HUDEP-2 (cell line): Measurements from ENCODE around the gene PRR5.

ENCODE experiments used
- DNase-seq, 76 experiments: peaks; one replicate each; lab custom pipeline; 2025; ENCODE audit not compliant: unreplicated experiment in 76 of 76; lab: John Stamatoyannopoulos, UW

The PRR5 gene

GRCh38 chr22:44691796-44692661, 10.0 kb upstream of the PRR5 start:
- DNase-seq = no peak

DNA sequence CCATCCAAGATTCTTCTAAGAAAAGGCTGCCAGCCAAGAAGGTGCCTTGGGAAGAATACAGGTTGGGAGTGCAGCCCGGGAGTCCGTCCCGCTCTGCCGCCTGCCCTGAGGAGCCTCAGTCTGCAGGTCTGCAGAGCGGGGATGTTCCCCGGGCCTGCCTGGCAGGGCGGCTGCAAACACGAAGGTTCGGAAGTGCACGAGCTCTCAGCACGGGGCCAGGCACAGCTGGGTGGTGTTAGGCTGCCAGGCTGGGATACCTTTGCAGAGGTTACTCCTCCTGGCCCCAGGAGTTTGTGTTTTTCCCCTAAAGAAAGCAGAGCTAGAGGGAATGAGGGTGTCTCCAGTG, 9.4 kb upstream of the PRR5 start:
- no peak for DNase-seq

GRCh38 chr22:44693145-44693544, 8.9 kb upstream of the PRR5 start:
- DNase-seq = no peak

DNA sequence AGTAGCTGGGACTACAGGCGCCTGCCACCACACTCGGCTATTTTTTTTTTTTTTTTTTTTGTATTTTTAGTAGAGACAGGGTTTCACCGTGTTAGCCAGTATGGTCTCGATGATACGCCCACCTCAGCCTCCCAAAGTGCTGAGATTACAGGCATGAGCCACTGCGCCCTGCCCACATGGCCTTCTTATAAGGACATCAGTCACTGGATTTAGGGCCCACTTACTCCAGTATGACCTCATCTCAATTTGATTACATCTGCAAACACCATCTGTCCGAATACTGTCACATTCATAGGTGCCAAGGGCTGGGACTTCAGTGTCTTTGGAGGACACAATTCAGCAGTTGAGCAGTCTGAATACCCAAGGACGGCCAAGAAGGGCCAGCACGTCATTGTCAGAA, 8.2 kb upstream of the PRR5 start:
- DNase-seq = no peak

- peak in 70 of 76 experiments; percentile 13 to 86 (median 66) for DNase-seq
Observed at GRCh38 chr22:44697423-44698141, 4.4 kb upstream of the PRR5 start.

GRCh38 chr22:44698531-44699421, 3.2 kb upstream of the PRR5 start:
- no peak for DNase-seq

DNA sequence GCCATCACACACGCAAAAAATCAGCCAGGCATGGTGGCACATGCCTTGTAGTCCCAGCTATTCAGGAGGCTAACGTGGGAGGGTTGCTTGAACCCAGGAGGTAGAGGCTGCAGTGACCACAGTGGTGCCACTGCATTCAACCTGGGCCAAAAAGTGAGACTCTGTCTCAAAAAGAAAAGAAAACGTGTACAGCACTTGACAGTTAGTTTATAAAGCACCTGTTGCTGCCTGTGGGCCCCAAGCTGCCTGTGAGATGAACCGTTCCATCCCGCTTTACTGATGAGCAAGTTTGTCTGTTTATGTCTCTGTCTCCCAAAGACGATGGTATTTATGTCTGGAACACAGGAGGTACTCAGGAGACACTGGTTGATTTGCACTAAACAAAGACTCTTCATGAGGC, 1.5 kb upstream of the PRR5 start:
- no peak for DNase-seq

DNA sequence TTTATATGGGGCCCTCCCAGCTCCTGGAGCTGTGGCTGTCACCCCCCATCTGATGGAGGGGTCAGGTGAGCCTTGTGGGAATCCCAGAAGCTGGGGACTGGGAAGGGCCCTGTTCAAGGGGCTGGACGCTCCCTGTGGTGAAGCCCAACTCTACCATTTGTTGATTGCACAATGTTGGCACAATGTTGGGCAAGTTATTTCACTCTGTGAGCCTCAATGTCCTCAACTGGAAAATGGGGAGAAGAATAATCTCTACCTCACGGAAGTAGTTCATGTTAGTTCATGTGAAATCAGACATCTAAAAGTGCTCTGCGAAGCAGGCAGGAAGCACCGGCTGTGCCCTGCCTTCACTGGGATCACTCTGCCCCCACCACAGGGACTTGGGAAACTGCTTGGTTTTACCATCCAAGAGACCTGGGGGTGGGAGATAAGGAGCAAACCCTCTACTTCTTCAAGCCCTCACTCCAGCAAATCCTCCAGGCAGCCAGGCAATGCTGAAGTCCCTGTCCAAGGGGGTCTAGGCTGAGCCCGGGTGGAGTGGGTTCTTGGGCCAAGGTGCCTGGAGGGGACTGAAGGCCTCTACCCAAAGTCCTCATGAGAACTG, 715 bp upstream of the PRR5 start:
- DNase-seq = peak in 2 of 76 experiments; percentile 11 to 27

DNA sequence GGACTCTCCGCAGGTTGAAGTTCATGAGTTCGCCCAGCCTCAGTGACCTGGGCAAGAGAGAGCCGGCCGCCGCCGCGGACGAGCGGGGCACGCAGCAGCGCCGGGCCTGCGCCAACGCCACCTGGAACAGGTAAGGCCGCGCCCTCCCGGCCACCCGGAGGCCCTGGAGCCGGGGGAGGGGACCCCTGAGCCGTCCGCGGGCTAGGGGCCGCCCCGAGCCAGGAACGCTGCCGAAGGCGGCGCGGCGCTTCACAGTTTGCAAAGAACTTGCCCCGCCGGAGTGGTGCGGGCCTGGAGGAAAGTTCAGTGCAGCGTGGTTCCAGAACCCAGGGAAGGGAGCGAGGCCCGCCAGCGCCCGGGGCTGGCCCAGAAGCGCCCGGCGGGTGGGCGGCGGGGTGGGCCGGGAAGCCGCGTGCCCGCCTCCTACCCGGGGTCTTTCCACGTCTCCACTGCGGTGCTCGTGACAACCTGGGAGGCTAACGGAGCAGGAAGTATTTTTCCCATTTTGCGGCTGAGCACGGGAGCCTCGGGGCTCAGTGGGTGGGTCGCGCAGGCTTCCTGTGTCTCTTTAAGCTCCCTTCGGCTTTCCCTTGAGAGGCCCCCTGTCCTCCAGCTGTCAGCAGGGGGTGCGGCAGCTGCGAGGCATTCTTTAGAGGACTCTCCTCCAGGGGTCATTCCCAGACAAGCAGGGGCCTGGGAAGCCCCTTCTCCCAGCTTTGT, 635 bp downstream of the PRR5 start:
- DNase-seq = no peak

- DNase-seq = no peak
Observed at GRCh38 chr22:44703255-44703870, 1.4 kb downstream of the PRR5 start.

- DNase-seq = no peak
Observed at GRCh38 chr22:44704159-44705021, 2.4 kb downstream of the PRR5 start.

GRCh38 chr22:44705022-44705297, 3.0 kb downstream of the PRR5 start:
- no peak for DNase-seq

DNA sequence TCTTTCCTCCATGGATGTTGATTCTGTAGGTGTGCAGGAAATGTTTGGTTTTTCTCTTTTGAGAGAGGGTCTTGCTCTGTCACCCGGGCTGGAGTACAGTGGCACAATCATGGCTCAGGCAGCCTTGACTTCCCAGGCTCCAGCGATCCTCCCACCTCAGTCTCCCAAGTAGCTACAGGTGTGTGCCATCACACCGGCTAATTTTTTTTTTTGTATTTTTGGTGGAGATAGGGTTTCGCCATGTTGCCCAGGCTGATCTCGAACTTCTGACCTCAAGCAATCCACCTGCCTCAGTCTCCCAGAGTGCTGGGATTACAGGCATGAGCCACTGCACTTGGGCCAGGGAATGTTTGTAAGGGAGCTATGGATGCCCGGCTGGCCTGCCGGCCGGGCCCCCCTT, 4.5 kb downstream of the PRR5 start:
- DNase-seq = no peak

DNA sequence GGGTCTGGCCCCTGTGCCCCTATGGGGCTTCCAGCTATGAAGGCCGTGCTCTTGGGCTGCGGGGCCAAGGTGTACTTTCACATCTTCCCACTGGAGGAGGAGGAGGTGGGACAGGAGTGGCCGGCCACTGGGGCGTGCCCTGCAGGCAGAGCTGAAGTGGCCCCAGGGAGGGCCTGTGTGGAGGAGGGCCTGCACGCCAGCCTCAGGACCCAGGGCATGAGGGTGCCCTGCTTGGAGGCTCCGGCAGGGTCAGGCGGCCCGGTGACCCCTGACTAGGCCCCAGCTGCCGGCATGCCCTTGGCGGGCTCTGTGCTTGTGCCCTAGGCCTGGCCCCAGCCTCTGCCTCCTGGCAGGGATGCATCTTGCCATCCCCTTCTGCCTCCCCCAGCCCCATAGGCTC, 5.2 kb downstream of the PRR5 start:
- DNase-seq = no peak

GRCh38 chr22:44707752-44708151, 5.7 kb downstream of the PRR5 start:
- DNase-seq = no peak

GRCh38 chr22:44709881-44710392, 7.9 kb downstream of the PRR5 start:
- DNase-seq = peak in 20 of 76 experiments; percentile 3 to 48 (median 22)

DNA sequence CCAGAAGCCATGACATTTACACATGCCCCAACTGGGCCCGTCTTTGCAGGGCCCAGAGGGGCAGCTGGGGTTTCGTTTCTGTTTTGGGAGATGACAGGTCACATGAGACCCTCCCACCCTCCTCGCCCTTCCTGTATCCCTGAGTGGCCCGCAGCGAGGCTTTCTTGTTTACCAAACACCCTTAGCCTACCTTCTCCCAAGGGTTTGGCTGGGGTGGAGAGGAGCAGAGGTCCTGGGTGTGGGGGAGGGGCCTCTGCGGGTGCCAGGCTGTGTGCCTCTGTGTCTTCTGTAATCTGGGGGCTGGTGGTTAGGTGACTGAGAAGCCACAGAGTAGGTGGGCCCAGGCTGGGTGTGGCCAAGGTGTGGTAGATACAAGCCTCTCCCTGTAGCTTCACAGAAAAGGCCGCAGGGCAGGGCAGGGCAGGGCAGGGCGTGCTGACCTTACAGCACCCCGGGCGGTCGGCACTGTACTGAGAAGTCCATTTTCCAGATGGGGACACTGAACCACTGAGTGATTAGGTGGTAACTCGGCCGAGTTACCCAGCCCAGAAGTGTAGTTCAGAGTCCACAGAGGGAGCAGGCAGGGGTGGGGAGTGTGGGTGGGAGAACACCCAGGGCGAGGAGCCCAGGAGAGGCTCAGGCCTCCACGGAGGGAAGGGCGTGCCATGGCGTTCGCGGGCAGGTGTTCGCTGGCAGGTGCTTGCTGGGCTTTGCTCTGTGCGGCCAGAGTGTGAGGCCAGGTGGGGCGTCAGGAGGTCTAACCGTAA, 8.7 kb downstream of the PRR5 start:
- DNase-seq = peak in 47 of 76 experiments; percentile 7 to 71 (median 32)

- no peak for DNase-seq
Observed at GRCh38 chr22:44711241-44711560, 9.2 kb downstream of the PRR5 start.
